GM19328 (cell line): ENCODE measurements around the gene FAM124B.
"Not testable (repeated sequence)": the region's sequence is repeated elsewhere in the genome, so short reads cannot be mapped to it uniquely, and the experiment has no call there.

Experiments
- ATAC-seq: cut with Tn5 transposase; IDR thresholded peaks from one replicate; pipeline ENCODE4 v1.9.1; 2021; ENCODE audit warnings: mild to moderate bottlenecking, moderate library complexity; ENCODE audit not compliant: unreplicated experiment

The FAM124B gene

DNA sequence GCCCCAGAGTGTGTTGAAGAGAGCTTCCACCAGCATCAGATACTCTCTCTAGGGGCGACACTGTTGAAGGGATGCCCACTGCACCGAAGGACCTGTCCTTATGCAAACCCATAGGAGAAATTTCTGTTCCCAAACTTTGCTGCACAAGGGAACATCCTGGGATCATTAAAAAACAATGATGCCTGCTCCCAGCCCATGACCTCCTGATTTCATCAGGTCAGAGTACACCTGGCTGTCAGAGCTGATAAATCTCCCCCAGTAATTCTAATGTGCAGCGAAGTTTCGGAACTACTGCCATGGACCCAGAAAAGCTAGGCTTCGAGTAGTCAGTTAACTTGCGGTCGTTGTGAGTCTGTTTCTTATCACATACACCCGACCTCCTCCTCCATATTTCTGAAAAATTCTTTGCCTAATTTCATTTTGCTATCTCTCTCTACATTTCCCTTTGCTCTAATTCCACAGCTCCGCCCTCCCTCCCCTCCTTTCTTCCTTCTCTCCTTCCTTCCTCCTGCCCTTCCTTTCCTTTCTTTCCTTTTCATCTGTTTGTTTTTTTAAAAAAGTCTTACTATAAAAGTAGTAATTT is 18.8 kb downstream of the FAM124B start:
- no peak for ATAC-seq

DNA sequence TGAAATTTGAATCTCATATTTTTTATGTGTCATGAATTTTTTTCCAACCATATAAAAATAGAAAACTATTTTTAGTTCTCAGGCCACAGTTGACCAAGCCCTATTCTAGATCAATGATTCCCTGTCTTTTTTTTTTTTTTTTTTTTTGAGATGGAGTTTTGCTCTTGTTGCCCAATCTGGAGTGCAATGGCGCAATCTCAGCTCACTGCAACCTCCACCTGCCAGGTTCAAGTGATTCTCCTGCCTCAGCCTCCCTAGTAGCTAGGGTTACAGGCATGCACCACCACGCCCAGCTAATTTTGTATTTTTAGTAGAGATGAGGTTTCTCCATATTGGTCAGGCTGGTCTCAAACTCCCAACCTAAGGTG is 19.6 kb downstream of the FAM124B start:
- not testable (repeated sequence) for ATAC-seq

- no peak for ATAC-seq
Measured at GRCh38 chr2:224381521-224382279, 20.2 kb downstream of the FAM124B start.

GRCh38 chr2:224379986-224380385 is 21.9 kb downstream of the FAM124B start:
- ATAC-seq = no peak

- ATAC-seq = no peak
Measured at GRCh38 chr2:224379172-224379571, 22.7 kb downstream of the FAM124B start.

DNA sequence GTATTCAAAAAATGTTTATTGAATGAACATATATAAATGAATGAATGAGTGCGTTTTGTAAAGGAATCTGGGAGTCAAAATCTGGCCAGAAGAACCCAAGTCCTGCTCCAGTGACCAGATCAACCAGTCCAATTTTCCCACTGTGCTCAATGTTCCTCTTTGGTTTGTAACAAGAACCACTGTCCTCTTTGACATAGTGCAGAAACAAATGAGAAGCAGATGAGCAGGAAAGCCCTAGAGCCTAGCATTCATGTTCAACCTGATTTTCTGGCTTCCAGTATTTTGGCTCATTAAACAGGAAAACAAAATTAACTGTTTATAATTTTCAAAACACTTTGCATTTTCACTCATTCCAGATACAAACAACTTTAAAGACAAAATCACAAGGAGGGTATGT is 23.2 kb downstream of the FAM124B start:
- no peak for ATAC-seq

GRCh38 chr2:224377751-224378700 is 23.9 kb downstream of the FAM124B start:
- no peak for ATAC-seq

DNA sequence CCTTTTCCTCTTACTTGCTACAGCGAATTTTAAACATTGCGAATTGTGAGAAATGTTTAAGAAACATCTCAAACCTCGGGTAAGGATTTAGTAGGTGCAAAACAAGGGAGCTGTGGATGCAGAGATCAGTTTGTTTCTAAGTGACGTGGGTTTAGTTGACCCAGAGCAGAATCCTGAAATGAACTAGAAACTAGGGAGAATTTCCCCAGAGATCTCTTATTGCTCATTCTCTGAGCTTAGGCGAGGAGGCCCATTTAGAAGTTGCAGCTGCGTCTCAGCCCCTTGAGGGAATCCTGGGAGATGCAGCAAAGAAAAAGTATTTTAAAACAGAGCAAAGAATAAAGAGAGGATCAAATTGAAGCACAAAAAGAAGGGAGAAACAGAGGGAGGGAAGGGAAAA is 29.3 kb downstream of the FAM124B start:
- no peak for ATAC-seq

GRCh38 chr2:224369028-224369632 is 32.8 kb downstream of the FAM124B start:
- no peak for ATAC-seq

DNA sequence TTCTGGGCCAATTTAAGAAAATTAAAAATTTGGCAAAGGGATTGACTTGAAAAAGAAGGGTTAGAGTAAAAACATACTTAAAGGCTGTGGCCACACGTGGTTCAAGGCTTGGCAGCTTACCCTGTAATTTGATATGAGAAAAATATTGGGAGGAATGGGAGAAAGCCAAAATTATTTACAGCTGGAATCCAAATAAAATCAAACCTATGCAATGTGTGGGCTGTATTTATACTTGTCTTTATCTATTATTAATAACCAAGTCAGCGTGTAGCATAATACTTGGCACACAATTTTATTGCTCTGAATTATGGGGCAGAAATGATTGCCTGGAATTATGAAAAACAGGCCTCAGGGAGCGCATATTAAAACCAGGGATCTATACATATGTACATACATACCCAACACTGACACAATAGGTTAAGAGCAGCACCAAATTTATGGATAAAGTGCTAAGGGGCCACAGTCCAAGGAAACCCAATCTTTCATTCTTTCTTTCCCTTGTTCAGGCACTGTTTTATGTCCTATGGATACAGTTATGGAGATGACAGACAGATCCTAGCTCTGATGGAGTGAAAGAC is 35.6 kb downstream of the FAM124B start:
- no peak for ATAC-seq

GRCh38 chr2:224365331-224365730 is 36.6 kb downstream of the FAM124B start:
- no peak for ATAC-seq

DNA sequence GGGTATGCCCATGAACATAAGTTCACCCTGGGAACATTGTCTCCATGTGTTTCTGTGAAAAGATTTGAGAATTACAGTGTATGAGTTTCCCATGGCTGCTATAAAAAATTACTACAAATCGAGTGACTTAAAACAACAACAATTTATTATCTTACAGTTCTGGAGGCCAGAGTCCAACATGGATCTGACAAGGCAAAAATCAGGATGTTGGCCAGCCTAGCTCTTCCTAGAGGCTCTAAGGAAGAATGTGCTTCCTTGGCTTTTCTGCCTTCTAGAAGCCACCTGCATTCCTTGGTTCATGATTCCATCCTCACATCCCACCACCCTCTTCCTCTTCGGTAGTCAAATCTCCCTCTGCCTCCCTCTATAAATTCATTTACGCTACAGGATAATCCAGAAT is 38.6 kb downstream of the FAM124B start:
- no peak for ATAC-seq

DNA sequence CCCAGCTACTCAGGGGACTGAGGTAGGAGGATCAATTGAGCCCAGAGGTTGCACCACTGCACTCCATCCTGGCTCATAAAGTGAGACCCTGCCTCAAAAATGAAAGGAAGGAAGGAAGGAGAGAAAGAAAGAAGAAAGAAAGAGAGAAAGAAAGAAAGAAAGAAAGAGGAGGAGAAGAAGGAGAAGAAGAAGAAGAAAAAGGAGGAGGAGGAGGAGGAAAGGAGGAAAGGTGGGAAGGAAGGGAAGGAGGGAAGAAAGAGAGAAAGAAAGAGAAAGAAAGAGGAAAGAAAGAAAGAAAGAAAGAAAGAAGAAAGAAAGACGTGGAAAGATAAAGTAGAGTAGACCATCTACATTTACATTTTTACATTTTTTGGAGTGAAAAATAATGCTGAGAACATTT is 39.8 kb downstream of the FAM124B start:
- ATAC-seq = no peak

DNA sequence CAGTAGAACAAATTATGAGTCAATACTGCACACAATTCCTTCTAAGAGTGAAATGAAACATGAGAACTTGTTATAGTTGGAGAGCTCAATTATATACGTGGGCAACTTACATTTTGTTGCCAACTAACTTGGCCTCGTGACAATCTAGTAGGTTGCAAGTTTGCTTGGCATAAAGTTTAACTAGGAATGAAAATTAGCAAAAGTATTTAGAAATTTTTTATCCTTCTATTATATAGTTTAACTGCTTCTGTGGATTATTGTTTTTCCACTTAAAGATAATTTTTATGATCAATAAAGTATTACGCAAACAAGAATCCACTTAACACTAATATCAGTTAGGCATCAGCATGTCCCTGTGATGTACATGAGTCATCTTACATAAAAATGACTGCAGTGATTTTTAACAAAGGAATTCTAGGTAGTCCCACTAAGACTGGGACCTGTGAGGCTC is 41.1 kb downstream of the FAM124B start:
- ATAC-seq = no peak

GRCh38 chr2:224359569-224359968 is 42.3 kb downstream of the FAM124B start:
- no peak for ATAC-seq

GRCh38 chr2:224357098-224357901 is 44.6 kb downstream of the FAM124B start:
- ATAC-seq = peak; percentile 80

GRCh38 chr2:224354632-224355211 is 47.2 kb downstream of the FAM124B start:
- no peak for ATAC-seq

GRCh38 chr2:224350703-224351102 is 51.2 kb downstream of the FAM124B start:
- ATAC-seq = no peak

DNA sequence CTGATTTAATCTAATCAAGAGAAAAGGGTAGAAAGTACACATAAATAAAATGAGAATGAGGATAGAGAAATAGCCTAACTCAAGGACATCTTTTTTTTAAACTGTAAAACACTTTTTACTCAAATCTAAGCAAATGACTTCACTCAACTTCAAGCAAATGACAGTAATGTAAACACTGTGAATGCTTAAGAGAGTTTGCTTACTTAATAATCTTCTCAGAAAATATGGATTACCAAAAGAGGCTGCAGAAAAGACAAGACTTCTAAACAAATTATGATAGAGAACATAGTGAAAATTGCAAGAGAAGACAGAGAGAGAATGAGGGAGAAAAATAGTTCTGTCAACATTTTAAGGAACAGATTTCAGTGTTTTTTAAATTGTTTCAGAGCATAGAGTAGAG is 52.5 kb downstream of the FAM124B start:
- no peak for ATAC-seq
